H9 (cell line): Measurements from ENCODE around the gene NMUR2. TPM values are rescaled to one million over a fixed set of nuclear protein-coding genes. Genes with fewer than 3 reads are reported as not detected.

Experiments used
- DNase-seq: peaks from one replicate; pipeline ENCODE4 v3.0.0-alpha.2; 2017
- H2AFZ ChIP-seq: one replicate; pipeline ENCODE4 v1.6.1; 2013; ENCODE audit warnings: mild to moderate bottlenecking, low read length, control low read depth, moderate library complexity
- H2AK5ac ChIP-seq: 2 replicates; pipeline ENCODE4 v1.6.1; 2013; ENCODE audit warnings: low read length, control low read depth, mixed read lengths; ENCODE audit not compliant: insufficient read length
- H2BK120ac ChIP-seq: one replicate; pipeline ENCODE4 v1.6.1; 2013; ENCODE audit warnings: low read depth, mild to moderate bottlenecking, low read length, control low read depth, inconsistent platforms; ENCODE audit not compliant: poor library complexity, severe bottlenecking
- H2BK12ac ChIP-seq: 2 replicates; pipeline ENCODE4 v1.6.1; 2013; ENCODE audit warnings: low read length, control low read depth, mixed read lengths, low read depth; ENCODE audit not compliant: insufficient read length
- H2BK15ac ChIP-seq: 2 replicates; pipeline ENCODE4 v1.6.1; 2013; ENCODE audit warnings: low read depth, low read length, control low read depth
- H2BK20ac ChIP-seq: one replicate; pipeline ENCODE4 v1.6.1; 2013; ENCODE audit warnings: low read depth, mild to moderate bottlenecking, low read length, control low read depth, inconsistent platforms; ENCODE audit not compliant: poor library complexity, severe bottlenecking
- H2BK5ac ChIP-seq: 2 replicates; pipeline ENCODE4 v1.6.1; 2013; ENCODE audit warnings: low read length, control low read depth, mixed read lengths; ENCODE audit not compliant: insufficient read length
- H3K14ac ChIP-seq: 2 replicates; pipeline ENCODE4 v1.6.1; 2013; ENCODE audit warnings: low read length, control low read depth; ENCODE audit not compliant: insufficient read depth
- H3K18ac ChIP-seq: 2 replicates; pipeline ENCODE4 v1.6.1; 2013; ENCODE audit warnings: low read depth, mild to moderate bottlenecking, mixed read lengths, low read length, control low read depth; ENCODE audit not compliant: insufficient read length
- H3K23ac ChIP-seq: 2 replicates; pipeline ENCODE4 v1.6.1; 2013; ENCODE audit warnings: low read length, control low read depth, mixed read lengths, low read depth; ENCODE audit not compliant: insufficient read length
- H3K23me2 ChIP-seq: 2 replicates; pipeline ENCODE4 v1.6.1; 2013; ENCODE audit warnings: low read depth, mild to moderate bottlenecking, mixed read lengths, low read length, control low read depth; ENCODE audit not compliant: insufficient read length, poor library complexity, severe bottlenecking
- H3K27ac ChIP-seq: 2 replicates; pipeline ENCODE4 v1.5.1; 2013; ENCODE audit warnings: low read length, control low read depth, mixed read lengths, low read depth; ENCODE audit not compliant: insufficient read length
- H3K27me3 ChIP-seq: 2 replicates; pipeline ENCODE4 v1.6.1; 2013; ENCODE audit warnings: low read length, control low read depth, inconsistent platforms; ENCODE audit not compliant: insufficient read depth
- H3K4ac ChIP-seq: 2 replicates; pipeline ENCODE4 v1.6.1; 2013; ENCODE audit warnings: low read depth, mild to moderate bottlenecking, control low read depth, inconsistent platforms, low read length, moderate library complexity
- H3K4me1 ChIP-seq: 2 replicates; pipeline ENCODE4 v1.6.1; 2013; ENCODE audit warnings: low read length, control low read depth, inconsistent platforms; ENCODE audit not compliant: insufficient read depth
- H3K4me2 ChIP-seq: 2 replicates; pipeline ENCODE4 v1.6.1; 2013; ENCODE audit warnings: low read length, control low read depth, mixed read lengths; ENCODE audit not compliant: insufficient read length, insufficient read depth
- H3K56ac ChIP-seq: 2 replicates; pipeline ENCODE4 v1.6.1; 2013; ENCODE audit warnings: low read depth, mild to moderate bottlenecking, mixed read lengths, low read length, control low read depth; ENCODE audit not compliant: insufficient read length
- H3K79me1 ChIP-seq: 2 replicates; pipeline ENCODE4 v1.6.1; 2013; ENCODE audit warnings: low read depth, mild to moderate bottlenecking, moderate library complexity, low read length, control low read depth, inconsistent platforms; ENCODE audit not compliant: insufficient read depth, poor library complexity, severe bottlenecking
- H3K79me2 ChIP-seq: 2 replicates; pipeline ENCODE4 v1.6.1; 2013; ENCODE audit warnings: low read length, control low read depth, inconsistent platforms; ENCODE audit not compliant: insufficient read depth
- H3K9ac ChIP-seq: 2 replicates; pipeline ENCODE4 v1.6.1; 2013; ENCODE audit warnings: low read length, control low read depth, mixed read lengths; ENCODE audit not compliant: insufficient read length; ENCODE audit errors: extremely low read depth
- H3K9me3 ChIP-seq: one replicate; pipeline ENCODE4 v1.6.1; 2013; ENCODE audit warnings: low read depth, low read length, inconsistent platforms; ENCODE audit not compliant: control insufficient read depth
- H3T11ph ChIP-seq: one replicate; pipeline ENCODE4 v1.6.1; 2013; ENCODE audit warnings: mild to moderate bottlenecking, low read length, control low read depth, inconsistent platforms
- H4K20me1 ChIP-seq: one replicate; pipeline ENCODE4 v1.6.1; 2013; ENCODE audit not compliant: control insufficient read depth, insufficient read length, insufficient read depth
- H4K5ac ChIP-seq: 2 replicates; pipeline ENCODE4 v1.6.1; 2013; ENCODE audit warnings: low read depth, mild to moderate bottlenecking, mixed read lengths, low read length, control low read depth; ENCODE audit not compliant: insufficient read length
- H4K8ac ChIP-seq: replicated peaks from 2 replicates; pipeline ENCODE4 v1.6.1; 2013; ENCODE audit warnings: low read length, control low read depth, mixed read lengths, low read depth; ENCODE audit not compliant: insufficient read length
- H4K91ac ChIP-seq: 2 replicates; pipeline ENCODE4 v1.6.1; 2013; ENCODE audit warnings: low read depth, mild to moderate bottlenecking, moderate library complexity, mixed read lengths, low read length, control low read depth; ENCODE audit not compliant: insufficient read length
- H3K27ac Mint-ChIP-seq, 3 experiments: 2 replicates in 2 of 3; 3 replicates in 1 of 3; pipeline ENCODE4 v1.8.0; 2020 to 2021; ENCODE audit warnings: mixed read lengths in 3 of 3, mild to moderate bottlenecking in 1 of 3, moderate library complexity in 1 of 3
- H3K27me3 Mint-ChIP-seq: 2 replicates; pipeline ENCODE4 v1.8.0; 2021; ENCODE audit warnings: low read depth, mild to moderate bottlenecking, moderate library complexity, mixed read lengths
- H3K36me3 Mint-ChIP-seq, 3 experiments: 2 replicates in 2 of 3; 3 replicates in 1 of 3; pipeline ENCODE4 v1.8.0; 2020 to 2021; ENCODE audit warnings: low read depth in 3 of 3, mixed read lengths in 3 of 3; ENCODE audit not compliant: insufficient read depth in 1 of 3
- H3K4me1 Mint-ChIP-seq, 2 experiments: 2 replicates each; pipeline ENCODE4 v1.8.0; 2020; ENCODE audit warnings: mixed read lengths in 2 of 2
- H3K4me3 Mint-ChIP-seq, 2 experiments: 2 replicates in 1 of 2; 3 replicates in 1 of 2; pipeline ENCODE4 v1.8.0; 2020 to 2021; ENCODE audit warnings: mild to moderate bottlenecking in 2 of 2, mixed read lengths in 2 of 2, moderate library complexity in 1 of 2
- H3K9me3 Mint-ChIP-seq, 2 experiments: 2 replicates in 1 of 2; 3 replicates in 1 of 2; pipeline ENCODE4 v1.8.0; 2020; ENCODE audit warnings: mild to moderate bottlenecking in 2 of 2, mixed read lengths in 2 of 2, moderate library complexity in 1 of 2
- CTCF ChIP-seq: fragments of 200-600 bp; sonication (generic); conservative IDR thresholded peaks from 3 replicates; pipeline ENCODE4 v1.8.0; 2021; ENCODE audit warnings: antibody characterized with exemption, mild to moderate bottlenecking
- WGBS: extraction: QIAGEN DNeasy Blood & Tissue Kit; methylation state at CpG from one replicate; pipeline ENCODE4 v1.1.7; 2013; ENCODE audit warnings: missing lambda C conversion rate, low lambda C conversion rate, mixed read lengths; ENCODE audit not compliant: insufficient read length; ENCODE audit errors: extremely low coverage; 5-methylcytosine and 5-hydroxymethylcytosine counted together
- total RNA-seq: library from RNA; stranded (reverse); gene quantifications from 2 replicates; pipeline ENCODE4 v1.2.1, GENCODE V29; 2021

NMUR2 gene
- total RNA-seq, 1 experiment from 2014 or later: 0.11 TPM

- no peak overlapping the region for H3K56ac ChIP-seq
- no peaks in the 10 kb centered on the region for H3K23me2 ChIP-seq
- no peaks in the 10 kb centered on the region for H3K36me3 Mint-ChIP-seq
- H3K4me1 ChIP-seq: no peaks in the 10 kb centered on the region; the same call in 1 of the 2 replicates
- no peak for DNase-seq
- H3K27ac ChIP-seq: no peak overlapping the region
- H2BK120ac ChIP-seq: no peak overlapping the region
- no peak overlapping the region for H2BK12ac ChIP-seq
- no peaks in the 10 kb centered on the region for H3K9me3 ChIP-seq
- H4K91ac ChIP-seq: no peak overlapping the region
- H3K79me1 ChIP-seq: no peaks in the 10 kb centered on the region
- no peak overlapping the region for H2AK5ac ChIP-seq
- H3K14ac ChIP-seq: no peak overlapping the region
- H2BK20ac ChIP-seq: no peak overlapping the region
- no peak overlapping the region for H3K18ac ChIP-seq
- H3K79me2 ChIP-seq: no peaks in the 10 kb centered on the region
- H3T11ph ChIP-seq: no peak overlapping the region
- H3K9ac ChIP-seq: no peak overlapping the region
- 0 out of 3 replicates have a peak, but pooled peaks have one; percentile 40 for TF ChIP-seq CTCF
- H4K5ac ChIP-seq: no peak overlapping the region
- H2BK15ac ChIP-seq: no peak overlapping the region
- no peak overlapping the region for H3K4me3 Mint-ChIP-seq
- H4K20me1 ChIP-seq: no peaks in the 10 kb centered on the region
- H2BK5ac ChIP-seq: no peak overlapping the region
- H3K4me2 ChIP-seq: no peak overlapping the region
- no peaks in the 10 kb centered on the region for H3K27me3 ChIP-seq
- no peaks in the 10 kb centered on the region for H3K9me3 Mint-ChIP-seq
- WGBS: no CpG with 5 or more reads among the region's 2 CpGs
- H3K27me3 Mint-ChIP-seq: no peaks in the 10 kb centered on the region
- no peak overlapping the region for H2AFZ ChIP-seq
- no peak overlapping the region for H3K4ac ChIP-seq
- H3K23ac ChIP-seq: no peak overlapping the region
- H3K4me1 Mint-ChIP-seq: peaks cover 3 to 6% of the 10 kb centered on the region in 2 experiments; a peak in 2 of 4 replicates
- H4K8ac ChIP-seq: no peak overlapping the region
- H3K27ac Mint-ChIP-seq: no peak overlapping the region
These were observed 38.9 kb upstream of the NMUR2 start for GRCh38 chr5:152443935-152444334.
